Nephron progenitor cell (in vitro differentiated cells): ENCODE measurements around the gene TUBB3.
"Not testable (repeated sequence)": the region's sequence is repeated elsewhere in the genome, so short reads cannot be mapped to it uniquely, and the experiment has no call there.

ENCODE experiments used
- DNase-seq: peaks from one replicate; pipeline ENCODE4 v3.0.0; 2021
- H3K27ac Mint-ChIP-seq: 2 replicates; pipeline ENCODE4 v1.8.0; 2021; ENCODE audit warnings: mild to moderate bottlenecking, moderate library complexity, mixed read lengths
- H3K27me3 Mint-ChIP-seq: 2 replicates; pipeline ENCODE4 v1.8.0; 2021; ENCODE audit warnings: mild to moderate bottlenecking, low read depth, mixed read lengths; ENCODE audit not compliant: poor library complexity
- H3K36me3 Mint-ChIP-seq: 2 replicates; pipeline ENCODE4 v1.8.0; 2021; ENCODE audit warnings: low read depth, mixed read lengths
- H3K4me1 Mint-ChIP-seq: 2 replicates; pipeline ENCODE4 v1.8.0; 2021; ENCODE audit warnings: mixed read lengths
- H3K4me3 Mint-ChIP-seq: 2 replicates; pipeline ENCODE4 v1.8.0; 2021; ENCODE audit warnings: mild to moderate bottlenecking, moderate library complexity, mixed read lengths
- H3K9me3 Mint-ChIP-seq: 2 replicates; pipeline ENCODE4 v1.8.0; 2021; ENCODE audit warnings: mild to moderate bottlenecking, moderate library complexity, mixed read lengths
- CTCF ChIP-seq: fragments of 200-600 bp; sonication (generic); IDR thresholded peaks from 2 replicates; pipeline ENCODE4 v1.5.0; 2021; ENCODE audit warnings: antibody characterized with exemption

Gene TUBB3

GRCh38 chr16:89931964-89932363 is 8.8 kb downstream of the TUBB3 start:
- Mint-ChIP-seq H3K4me1 (no peaks in the 10 kb centered on the region), H3K9me3 (no peaks in the 10 kb centered on the region), H3K27ac (no peak overlapping the region), H3K36me3 (peaks cover 63% of the 10 kb centered on the region), H3K4me3 (no peak overlapping the region), H3K27me3 (peaks cover 6% of the 10 kb centered on the region)
- DNase-seq, result no peak
- no peak for TF ChIP-seq CTCF

DNA sequence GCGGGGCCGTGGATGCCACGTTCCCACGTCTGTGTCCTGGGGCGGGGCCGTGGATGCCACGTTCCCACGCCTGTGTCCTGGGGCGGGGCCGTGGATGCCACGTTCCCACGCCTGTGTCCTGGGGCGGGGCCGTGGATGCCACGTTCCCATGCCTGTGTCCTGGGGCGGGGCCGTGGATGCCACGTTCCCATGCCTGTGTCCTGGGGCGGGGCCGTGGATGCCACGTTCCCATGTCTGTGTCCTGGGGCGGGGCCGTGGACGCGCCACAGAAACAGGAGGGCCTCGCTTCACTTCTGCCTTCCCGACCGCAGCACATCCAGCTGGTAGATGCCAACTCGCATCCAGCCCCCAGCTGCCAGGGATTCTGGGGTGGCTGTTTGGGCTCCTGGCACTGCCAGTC is 10.9 kb downstream of the TUBB3 start:
- not testable (repeated sequence) for H3K9me3 Mint-ChIP-seq, H3K27me3 Mint-ChIP-seq, DNase-seq, H3K27ac Mint-ChIP-seq, H3K4me3 Mint-ChIP-seq
- H3K36me3 Mint-ChIP-seq, result peaks cover 66% of the 10 kb centered on the region
- H3K4me1 Mint-ChIP-seq, result peaks cover 14% of the 10 kb centered on the region

- peaks cover 6% of the 10 kb centered on the region for H3K27me3 Mint-ChIP-seq
- no peak overlapping the region for H3K27ac Mint-ChIP-seq
- peaks cover 14% of the 10 kb centered on the region for H3K4me1 Mint-ChIP-seq
- no peak overlapping the region for H3K4me3 Mint-ChIP-seq
- no peak for DNase-seq
- TF ChIP-seq CTCF, result no peak
- H3K36me3 Mint-ChIP-seq, result peaks cover 57% of the 10 kb centered on the region
- H3K9me3 Mint-ChIP-seq, result no peaks in the 10 kb centered on the region
Observed at GRCh38 chr16:89934611-89935553, 11.7 kb downstream of the TUBB3 start.

- not testable (repeated sequence) for H3K27me3 Mint-ChIP-seq, H3K4me3 Mint-ChIP-seq, H3K9me3 Mint-ChIP-seq, DNase-seq
- Mint-ChIP-seq H3K27ac (peak overlapping the region; percentile 69), H3K4me1 (peaks cover 14% of the 10 kb centered on the region), H3K36me3 (peaks cover 51% of the 10 kb centered on the region)
Observed at GRCh38 chr16:89935620-89936019, 12.5 kb downstream of the TUBB3 start.

- DNase-seq, result no peak
- TF ChIP-seq CTCF, result no peak
- Mint-ChIP-seq H3K27me3 (peaks cover 5% of the 10 kb centered on the region), H3K4me1 (peaks cover 14% of the 10 kb centered on the region), H3K4me3 (no peak overlapping the region), H3K36me3 (peaks cover 47% of the 10 kb centered on the region), H3K27ac (no peak overlapping the region), H3K9me3 (no peaks in the 10 kb centered on the region)
Observed at GRCh38 chr16:89936034-89936433, 12.9 kb downstream of the TUBB3 start.

DNA sequence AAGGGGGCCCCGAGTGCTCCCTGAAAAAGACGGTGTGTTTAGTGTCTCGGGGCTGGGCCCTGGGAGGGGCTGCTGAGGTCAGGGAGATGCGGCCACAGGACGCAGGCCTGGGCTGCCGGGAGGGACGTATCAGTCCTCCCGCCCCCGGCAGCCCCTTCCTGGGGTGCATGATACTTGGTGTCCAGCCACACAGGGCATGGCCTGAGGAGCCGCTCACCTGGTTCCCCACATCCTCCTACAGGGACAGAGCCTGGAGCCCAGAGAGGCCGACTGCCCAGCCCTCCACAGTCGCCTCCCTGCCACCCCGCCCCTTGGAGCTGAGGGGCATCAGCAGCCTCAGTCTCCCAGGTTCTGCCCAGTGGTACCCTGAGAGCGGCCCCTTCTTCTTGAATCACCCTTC is 13.4 kb downstream of the TUBB3 start:
- H3K4me1 Mint-ChIP-seq, result peaks cover 14% of the 10 kb centered on the region
- DNase-seq, result no peak
- H3K36me3 Mint-ChIP-seq, result peaks cover 42% of the 10 kb centered on the region
- no peak overlapping the region for H3K4me3 Mint-ChIP-seq
- TF ChIP-seq CTCF, result no peak
- peaks cover 2% of the 10 kb centered on the region for H3K27me3 Mint-ChIP-seq
- H3K27ac Mint-ChIP-seq, result no peak overlapping the region
- no peaks in the 10 kb centered on the region for H3K9me3 Mint-ChIP-seq

DNA sequence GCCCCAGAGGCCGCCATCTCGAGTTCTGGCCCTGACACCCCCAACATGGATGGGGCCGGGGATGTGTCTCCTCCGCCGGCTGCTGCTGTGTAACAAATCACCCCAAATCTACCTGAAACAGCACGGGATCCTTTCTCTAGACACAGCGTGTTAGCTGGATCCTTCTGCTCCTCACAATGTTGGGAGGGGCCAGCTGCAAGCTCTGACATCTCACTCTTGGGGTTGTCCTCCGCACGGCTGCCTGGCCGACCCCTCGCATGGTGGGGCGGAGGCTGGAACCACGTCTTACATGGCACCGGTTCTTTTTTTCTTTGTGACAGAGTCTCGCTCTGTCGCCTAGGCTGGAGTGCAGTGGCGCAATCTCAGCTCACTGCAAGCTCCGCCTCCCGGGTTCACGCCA is 13.8 kb downstream of the TUBB3 start:
- no peak for DNase-seq
- Mint-ChIP-seq H3K9me3 (no peaks in the 10 kb centered on the region), H3K4me1 (peaks cover 14% of the 10 kb centered on the region), H3K4me3 (no peak overlapping the region), H3K36me3 (peaks cover 40% of the 10 kb centered on the region), H3K27ac (no peak overlapping the region), H3K27me3 (no peaks in the 10 kb centered on the region)
- no peak for TF ChIP-seq CTCF
